IPS DF 19.7 (cell line): ENCODE results near the gene GPX4.
"Not testable (repeated sequence)": the region's sequence is repeated elsewhere in the genome, so short reads cannot be mapped to it uniquely, and the experiment has no call there.

ENCODE experiments used
- DNase-seq: peaks from one replicate; pipeline ENCODE4 v3.0.0-alpha.2; 2013; ENCODE audit warnings: low read depth, low spot score

The GPX4 gene

GRCh38 chr19:1113986-1114483 lies 10.2 kb downstream of the GPX4 start:
- DNase-seq, result no peak

- not testable (repeated sequence) for DNase-seq
Observed at GRCh38 chr19:1114728-1115127, 10.9 kb downstream of the GPX4 start.

GRCh38 chr19:1115646-1116420 lies 12.0 kb downstream of the GPX4 start:
- no peak for DNase-seq

- no peak for DNase-seq
Observed at GRCh38 chr19:1116726-1117581, 13.2 kb downstream of the GPX4 start.

GRCh38 chr19:1117654-1118053 lies 13.9 kb downstream of the GPX4 start:
- no peak for DNase-seq

- DNase-seq, result no peak
Observed at GRCh38 chr19:1118999-1119398, 15.2 kb downstream of the GPX4 start.

- DNase-seq, result no peak
Observed at GRCh38 chr19:1119475-1120217, 15.9 kb downstream of the GPX4 start.

- no peak for DNase-seq
Observed at GRCh38 chr19:1121395-1121794, 17.6 kb downstream of the GPX4 start.

GRCh38 chr19:1122021-1122971 lies 18.5 kb downstream of the GPX4 start:
- DNase-seq, result no peak

GRCh38 chr19:1122972-1123363 lies 19.2 kb downstream of the GPX4 start:
- DNase-seq, result no peak

- no peak for DNase-seq
Observed at GRCh38 chr19:1123381-1123780, 19.6 kb downstream of the GPX4 start.

GRCh38 chr19:1123885-1124677 lies 20.3 kb downstream of the GPX4 start:
- DNase-seq, result no peak

GRCh38 chr19:1125601-1126467 lies 22.0 kb downstream of the GPX4 start:
- DNase-seq, result no peak

GRCh38 chr19:1126984-1127760 lies 23.4 kb downstream of the GPX4 start:
- DNase-seq, result no peak

- DNase-seq, result no peak
Observed at GRCh38 chr19:1128106-1128505, 24.3 kb downstream of the GPX4 start.

- not testable (repeated sequence) for DNase-seq
Observed at GRCh38 chr19:1129084-1129483, 25.3 kb downstream of the GPX4 start.

- DNase-seq, result no peak
Observed at GRCh38 chr19:1129535-1129934, 25.7 kb downstream of the GPX4 start.
